Measurements from ENCODE around the gene EDC3. TPM values are rescaled to one million over a fixed set of nuclear protein-coding genes. Genes with fewer than 3 reads are reported as not detected.

EDC3 gene
- polyA plus RNA-seq, 1 donor from 2014 or later: 12.9 TPM

- Histone ChIP-seq H3K27me3 (ENCODE audit: insufficient read depth, low read depth, low read length) (no peaks in the 10 kb centered on the region), H3K79me2 (replicated peaks; ENCODE audit: insufficient read depth, low read length) (no peaks in the 10 kb centered on the region), H3K9me2 (ENCODE audit: insufficient read depth, low read length) (no peaks in the 10 kb centered on the region), H3K4me2 (ENCODE audit: low read length) (no peak overlapping the region), H3K9ac (ENCODE audit: low read length) (no peak overlapping the region), H3K9me3 (ENCODE audit: low read length) (no peaks in the 10 kb centered on the region), H3K4me3 (ENCODE audit: low read length) (no peak overlapping the region), H3K27ac (ENCODE audit: low read length) (no peak overlapping the region), H3F3A (ENCODE audit: insufficient read depth, low read length, poor library complexity, severe bottlenecking) (no peaks in the 10 kb centered on the region), H3K36me3 (ENCODE audit: insufficient read depth, low read length) (no peaks in the 10 kb centered on the region), H4K20me1 (ENCODE audit: insufficient read depth) (no peaks in the 10 kb centered on the region), H2AFZ (ENCODE audit: low read depth, low read length) (no peak overlapping the region)
- TF ChIP-seq MXI1 (conservative IDR thresholded peaks at IDR 0.05; ENCODE audit: poor library complexity, severe bottlenecking) (no peak), POLR2AphosphoS5 (IDR thresholded peaks at IDR 0.05) (no peak), RAD21 (conservative IDR thresholded peaks at IDR 0.05) (no peak)
Observed at GRCh38 chr15:74627766-74628165, 68.1 kb downstream of the EDC3 start.

DNA sequence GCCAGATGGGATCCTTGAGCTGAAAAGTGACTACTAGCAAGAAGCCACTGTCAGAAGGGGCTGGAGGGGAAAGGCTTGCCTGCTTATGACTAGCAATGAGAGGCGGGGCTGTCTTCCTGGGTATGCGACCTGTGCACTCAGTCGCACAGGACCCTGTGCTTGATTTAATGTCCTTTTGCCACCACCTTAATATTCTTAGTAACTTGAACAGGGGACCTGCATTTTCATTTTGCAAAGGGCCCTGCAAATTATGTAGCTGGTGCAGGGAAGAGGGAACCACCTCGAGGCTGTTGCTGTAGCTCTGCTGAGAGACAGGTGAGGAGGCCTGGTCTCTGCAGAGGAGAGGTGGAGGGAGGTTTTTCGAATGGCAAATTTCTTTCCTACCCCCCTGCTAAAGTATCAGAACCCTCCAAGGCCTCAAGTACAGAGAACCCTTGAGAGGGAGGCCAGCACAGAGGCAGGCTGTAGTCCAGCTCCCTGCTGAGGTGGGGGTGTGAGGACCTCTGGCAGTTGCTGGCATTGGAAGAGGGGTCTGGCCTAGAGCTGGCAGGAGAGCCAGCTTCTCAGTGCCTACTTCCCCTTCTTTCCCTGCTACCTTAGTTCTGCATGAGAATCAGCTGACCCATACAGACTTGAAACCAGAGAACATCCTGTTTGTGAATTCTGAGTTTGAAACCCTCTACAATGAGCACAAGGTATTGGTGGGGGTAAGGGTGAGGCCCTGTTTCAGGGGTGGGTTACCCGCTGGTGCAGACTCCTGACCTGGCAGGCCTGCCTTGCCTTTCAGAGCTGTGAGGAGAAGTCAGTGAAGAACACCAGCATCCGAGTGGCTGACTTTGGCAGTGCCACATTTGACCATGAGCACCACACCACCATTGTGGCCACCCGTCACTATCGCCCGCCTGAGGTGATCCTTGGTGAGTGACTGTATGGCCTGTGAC, 68.8 kb downstream of the EDC3 start:
- no peaks in the 10 kb centered on the region for H3K9me3 ChIP-seq (ENCODE audit: low read length)
- H3K36me3 ChIP-seq (ENCODE audit: insufficient read depth, low read length): no peaks in the 10 kb centered on the region
- H2AFZ ChIP-seq (ENCODE audit: low read depth, low read length): no peak overlapping the region
- TF ChIP-seq POLR2AphosphoS5 (IDR thresholded peaks at IDR 0.05): no peak
- no peak for TF ChIP-seq EP300 (conservative IDR thresholded peaks at IDR 0.05; ENCODE audit: poor library complexity, severe bottlenecking)
- TF ChIP-seq, protein P1, sequence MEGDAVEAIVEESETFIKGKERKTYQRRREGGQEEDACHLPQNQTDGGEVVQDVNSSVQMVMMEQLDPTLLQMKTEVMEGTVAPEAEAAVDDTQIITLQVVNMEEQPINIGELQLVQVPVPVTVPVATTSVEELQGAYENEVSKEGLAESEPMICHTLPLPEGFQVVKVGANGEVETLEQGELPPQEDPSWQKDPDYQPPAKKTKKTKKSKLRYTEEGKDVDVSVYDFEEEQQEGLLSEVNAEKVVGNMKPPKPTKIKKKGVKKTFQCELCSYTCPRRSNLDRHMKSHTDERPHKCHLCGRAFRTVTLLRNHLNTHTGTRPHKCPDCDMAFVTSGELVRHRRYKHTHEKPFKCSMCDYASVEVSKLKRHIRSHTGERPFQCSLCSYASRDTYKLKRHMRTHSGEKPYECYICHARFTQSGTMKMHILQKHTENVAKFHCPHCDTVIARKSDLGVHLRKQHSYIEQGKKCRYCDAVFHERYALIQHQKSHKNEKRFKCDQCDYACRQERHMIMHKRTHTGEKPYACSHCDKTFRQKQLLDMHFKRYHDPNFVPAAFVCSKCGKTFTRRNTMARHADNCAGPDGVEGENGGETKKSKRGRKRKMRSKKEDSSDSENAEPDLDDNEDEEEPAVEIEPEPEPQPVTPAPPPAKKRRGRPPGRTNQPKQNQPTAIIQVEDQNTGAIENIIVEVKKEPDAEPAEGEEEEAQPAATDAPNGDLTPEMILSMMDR (IDR thresholded peaks at IDR 0.05; ENCODE audit: poor library complexity, severe bottlenecking): no peak
- TF ChIP-seq TAF1 (IDR thresholded peaks at IDR 0.05; ENCODE audit: low read depth): no peak
- no peak for TF ChIP-seq SMC3 (conservative IDR thresholded peaks at IDR 0.05; ENCODE audit: poor library complexity)
- TF ChIP-seq RAD21 (conservative IDR thresholded peaks at IDR 0.05): no peak
- TF ChIP-seq, protein P2, sequence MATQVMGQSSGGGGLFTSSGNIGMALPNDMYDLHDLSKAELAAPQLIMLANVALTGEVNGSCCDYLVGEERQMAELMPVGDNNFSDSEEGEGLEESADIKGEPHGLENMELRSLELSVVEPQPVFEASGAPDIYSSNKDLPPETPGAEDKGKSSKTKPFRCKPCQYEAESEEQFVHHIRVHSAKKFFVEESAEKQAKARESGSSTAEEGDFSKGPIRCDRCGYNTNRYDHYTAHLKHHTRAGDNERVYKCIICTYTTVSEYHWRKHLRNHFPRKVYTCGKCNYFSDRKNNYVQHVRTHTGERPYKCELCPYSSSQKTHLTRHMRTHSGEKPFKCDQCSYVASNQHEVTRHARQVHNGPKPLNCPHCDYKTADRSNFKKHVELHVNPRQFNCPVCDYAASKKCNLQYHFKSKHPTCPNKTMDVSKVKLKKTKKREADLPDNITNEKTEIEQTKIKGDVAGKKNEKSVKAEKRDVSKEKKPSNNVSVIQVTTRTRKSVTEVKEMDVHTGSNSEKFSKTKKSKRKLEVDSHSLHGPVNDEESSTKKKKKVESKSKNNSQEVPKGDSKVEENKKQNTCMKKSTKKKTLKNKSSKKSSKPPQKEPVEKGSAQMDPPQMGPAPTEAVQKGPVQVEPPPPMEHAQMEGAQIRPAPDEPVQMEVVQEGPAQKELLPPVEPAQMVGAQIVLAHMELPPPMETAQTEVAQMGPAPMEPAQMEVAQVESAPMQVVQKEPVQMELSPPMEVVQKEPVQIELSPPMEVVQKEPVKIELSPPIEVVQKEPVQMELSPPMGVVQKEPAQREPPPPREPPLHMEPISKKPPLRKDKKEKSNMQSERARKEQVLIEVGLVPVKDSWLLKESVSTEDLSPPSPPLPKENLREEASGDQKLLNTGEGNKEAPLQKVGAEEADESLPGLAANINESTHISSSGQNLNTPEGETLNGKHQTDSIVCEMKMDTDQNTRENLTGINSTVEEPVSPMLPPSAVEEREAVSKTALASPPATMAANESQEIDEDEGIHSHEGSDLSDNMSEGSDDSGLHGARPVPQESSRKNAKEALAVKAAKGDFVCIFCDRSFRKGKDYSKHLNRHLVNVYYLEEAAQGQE (IDR thresholded peaks at IDR 0.05; ENCODE audit: borderline replicate concordance): no peak
- TF ChIP-seq EZH2 (IDR thresholded peaks at IDR 0.05; ENCODE audit: borderline replicate concordance, insufficient read depth, low read length, poor library complexity, severe bottlenecking): no peak
- TF ChIP-seq MXI1 (conservative IDR thresholded peaks at IDR 0.05; ENCODE audit: poor library complexity, severe bottlenecking): no peak
- no peaks in the 10 kb centered on the region for H3K79me2 ChIP-seq (replicated peaks; ENCODE audit: insufficient read depth, low read length)
- H3K27ac ChIP-seq (ENCODE audit: low read length): no peak overlapping the region
- no peaks in the 10 kb centered on the region for H4K20me1 ChIP-seq (ENCODE audit: insufficient read depth)
- no peak overlapping the region for H3K9ac ChIP-seq (ENCODE audit: low read length)
- H3K4me2 ChIP-seq (ENCODE audit: low read length): no peak overlapping the region
- H3K27me3 ChIP-seq (ENCODE audit: insufficient read depth, low read depth, low read length): no peaks in the 10 kb centered on the region
- H3K9me2 ChIP-seq (ENCODE audit: insufficient read depth, low read length): no peaks in the 10 kb centered on the region
- H3F3A ChIP-seq (ENCODE audit: insufficient read depth, low read length, poor library complexity, severe bottlenecking): no peaks in the 10 kb centered on the region
- no peak overlapping the region for H3K4me3 ChIP-seq (ENCODE audit: low read length)

Measured in neural cell (in vitro differentiated cells).